HepG2 (cell line): ENCODE data around the gene BABAM1. TPM values are rescaled to one million over a fixed set of nuclear protein-coding genes. Genes with fewer than 3 reads are reported as not detected.
A peak's percentile ranks its signal among the peaks of the same experiment; 100 is the strongest.

ENCODE experiments used
- ATF4 ChIP-seq, 2 experiments: fragments of 450-650 bp in 1 of 2; sonication (generic) in 1 of 2; formaldehyde crosslinking; IDR thresholded peaks; 2 replicates each; pipeline versions ENCODE4 v1.5.0 to v1.8.0; 2020 to 2022; ENCODE audit warnings: mild to moderate bottlenecking in 1 of 2, missing genetic modification reagents in 1 of 2
- BORCS8-MEF2B ChIP-seq: sonication (generic); formaldehyde crosslinking; IDR thresholded peaks from 2 replicates; pipeline ENCODE4 v1.8.0; 2022; ENCODE audit warnings: mild to moderate bottlenecking, missing genetic modification reagents
- CSRNP1 ChIP-seq: sonication (generic); formaldehyde crosslinking; IDR thresholded peaks from 2 replicates; pipeline ENCODE4 v1.8.1; 2023; ENCODE audit warnings: mild to moderate bottlenecking, missing genetic modification reagents
- DR1 ChIP-seq: sonication (generic); formaldehyde crosslinking; IDR thresholded peaks from 2 replicates; pipeline ENCODE4 v1.8.0; 2021; ENCODE audit warnings: mild to moderate bottlenecking, missing genetic modification reagents, inconsistent platforms
- EP300 ChIP-seq, 3 experiments: sonication (generic) in 1 of 3; formaldehyde crosslinking in 1 of 3; IDR thresholded peaks; 2 replicates each; pipeline versions ENCODE4 v1.5.1 to v1.6.1; 2011 to 2020; ENCODE audit warnings: low read depth in 2 of 3, low read length in 2 of 3, borderline replicate concordance in 1 of 3, improper control_type of control experiment in 1 of 3, mild to moderate bottlenecking in 1 of 3, missing genetic modification reagents in 1 of 3, moderate library complexity in 1 of 3
- HNF4G ChIP-seq, 2 experiments: sonication (generic) in 1 of 2; formaldehyde crosslinking in 1 of 2; IDR thresholded peaks; 2 replicates each; pipeline versions ENCODE4 v1.4.0 to v1.6.1; 2011 to 2020; ENCODE audit warnings: borderline replicate concordance in 2 of 2, low read depth in 2 of 2, mild to moderate bottlenecking in 2 of 2, low read length in 1 of 2, missing genetic modification reagents in 1 of 2, moderate library complexity in 1 of 2
- ISL2 ChIP-seq: sonication (generic); formaldehyde crosslinking; IDR thresholded peaks from 2 replicates; pipeline ENCODE4 v1.5.0; 2020; ENCODE audit warnings: missing genetic modification reagents
- MTF2 ChIP-seq: sonication (generic); formaldehyde crosslinking; IDR thresholded peaks from 2 replicates; pipeline ENCODE4 v1.5.0; 2020; ENCODE audit warnings: missing genetic modification reagents, borderline replicate concordance
- NR2F6 ChIP-seq, 2 experiments: IDR thresholded peaks; 2 replicates each; pipeline ENCODE4 v1.6.1; 2016; ENCODE audit warnings: antibody characterized with exemption in 1 of 2, mild to moderate bottlenecking in 1 of 2
- PHF20 ChIP-seq: sonication (generic); formaldehyde crosslinking; IDR thresholded peaks from 2 replicates; pipeline ENCODE4 v1.5.0; 2020; ENCODE audit warnings: mild to moderate bottlenecking, missing genetic modification reagents
- PRMT3 ChIP-seq: sonication (generic); formaldehyde crosslinking; IDR thresholded peaks from 2 replicates; pipeline ENCODE4 v1.8.1; 2022; ENCODE audit warnings: low read depth, mild to moderate bottlenecking, moderate library complexity, missing genetic modification reagents, borderline replicate concordance
- XBP1 ChIP-seq: sonication (generic); formaldehyde crosslinking; IDR thresholded peaks from 2 replicates; pipeline ENCODE4 v1.5.0; 2020; ENCODE audit warnings: missing genetic modification reagents
- ZMAT3 ChIP-seq: sonication (generic); formaldehyde crosslinking; conservative IDR thresholded peaks from 2 replicates; pipeline ENCODE4 v1.7.0; 2021; ENCODE audit warnings: missing genetic modification reagents
- ZMYM3 ChIP-seq: sonication (generic); formaldehyde crosslinking; IDR thresholded peaks from 2 replicates; pipeline ENCODE4 v1.5.1; 2020; ENCODE audit warnings: mild to moderate bottlenecking, missing genetic modification reagents
- ZNF331 ChIP-seq: sonication (generic); formaldehyde crosslinking; IDR thresholded peaks from 2 replicates; pipeline ENCODE4 v1.4.0; 2020; ENCODE audit warnings: missing genetic modification reagents
- ZNF580 ChIP-seq: IDR thresholded peaks from 2 replicates; pipeline ENCODE4 v1.6.1; 2016; ENCODE audit warnings: low read depth, borderline replicate concordance
- ZNF770 ChIP-seq: sonication (generic); formaldehyde crosslinking; IDR thresholded peaks from 2 replicates; pipeline ENCODE4 v1.5.0; 2020; ENCODE audit warnings: mild to moderate bottlenecking, missing genetic modification reagents
- ZNF800 ChIP-seq: sonication (generic); formaldehyde crosslinking; IDR thresholded peaks from 2 replicates; pipeline ENCODE4 v1.4.0; 2020; ENCODE audit warnings: missing genetic modification reagents
- polyA plus RNA-seq, 8 experiments: library from polyadenylated mRNA; depleted of rRNA in 3 of 8; stranded (reverse) in 7 of 8; unstranded in 1 of 8; fragments of >200 nt; fragmentation: Illumina TruSeq in 4 of 8; extraction: Trizol in 4 of 8; gene quantifications; 2 replicates each; pipeline versions ENCODE4 v1.2.1 to v1.2.3, GENCODE V29; 2011 to 2016; ENCODE audit warnings: low read depth in 4 of 8, missing spikeins in 1 of 8, mixed read lengths in 1 of 8; ENCODE audit not compliant: insufficient read depth in 1 of 8
- total RNA-seq, 5 experiments: library from RNA; depleted of rRNA; stranded (reverse); fragments of >200 nt; fragmentation: Illumina TruSeq; extraction: Trizol; gene quantifications; 2 replicates each; pipeline ENCODE4 v1.2.3, GENCODE V29; 2016; ENCODE audit warnings: low read depth in 1 of 5
- TF ChIP-seq, protein P1 (sequence below): sonication (generic); formaldehyde crosslinking; IDR thresholded peaks from 2 replicates; pipeline ENCODE4 v1.5.0; 2020; ENCODE audit warnings: missing genetic modification reagents, mild to moderate bottlenecking, borderline replicate concordance

BABAM1 gene
- total and polyA plus RNA-seq, 2 of the 13 experiments (the other 11 are each of a cell fraction or from before 2014, with no cell fraction given) = 70.0 to 82.0 TPM

DNA sequence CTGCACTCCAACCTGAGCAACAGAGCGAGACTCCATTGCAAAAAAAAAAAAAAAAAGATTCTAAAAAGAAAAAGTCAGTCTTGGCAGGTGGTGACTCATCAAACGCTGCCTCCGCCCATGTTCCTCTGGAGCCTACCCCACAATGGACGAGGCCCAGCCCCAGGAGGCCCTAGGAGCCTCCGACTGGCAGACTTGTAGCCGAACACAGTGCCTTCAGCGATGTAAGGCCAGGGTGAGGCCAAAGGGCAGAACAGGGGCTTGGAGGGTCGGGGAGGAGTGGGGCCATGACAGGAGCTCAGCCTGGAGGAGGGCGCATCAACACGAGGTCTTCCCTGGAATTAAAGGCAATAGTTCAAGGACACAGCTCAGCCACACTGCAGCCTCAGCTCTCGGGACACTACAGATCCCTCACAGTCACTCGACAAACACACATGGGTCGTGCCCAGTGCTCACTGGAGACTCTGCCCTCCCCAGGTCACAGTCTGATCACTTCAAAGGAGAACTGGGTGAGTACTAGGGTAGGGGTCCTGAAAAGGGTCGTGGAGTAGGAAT lies 47.0 kb upstream of the BABAM1 start (continued):
- TF ChIP-seq ATF4 (CRISPR knock-in tag; IDR thresholded peaks at IDR 0.05) = no peak
- TF ChIP-seq ZNF770 = peak; percentile 42; the same call in 1 of the 2 replicates
- TF ChIP-seq PRMT3 = no peak
- no peak for TF ChIP-seq NR2F6 (IDR thresholded peaks at IDR 0.05)
- TF ChIP-seq NR2F6 (CRISPR knock-in tag; IDR thresholded peaks at IDR 0.05) = peak; percentile 35; the same call in 1 of the 2 replicates
- TF ChIP-seq ZMYM3 = peak; percentile 77
- no peak for TF ChIP-seq MTF2 (CRISPR knock-in tag)
- no peak for TF ChIP-seq ZNF580
- TF ChIP-seq EP300 (IDR thresholded peaks at IDR 0.05; ENCODE audit: low read depth in 2 of 2, low read length in 2 of 2) = no peak
- 0 out of 2 replicates have a peak, but pooled peaks have one; percentile 11 for TF ChIP-seq EP300 (CRISPR knock-in tag; IDR thresholded peaks at IDR 0.05; ENCODE audit: borderline replicate concordance)
- TF ChIP-seq HNF4G (IDR thresholded peaks at IDR 0.05; ENCODE audit: borderline replicate concordance, low read depth, low read length) = no peak
- no peak for TF ChIP-seq HNF4G (CRISPR knock-in tag; IDR thresholded peaks at IDR 0.05; ENCODE audit: borderline replicate concordance, low read depth)
- no peak for TF ChIP-seq ZMAT3
- TF ChIP-seq DR1 (CRISPR knock-in tag) = no peak
- TF ChIP-seq PHF20 = no peak
- TF ChIP-seq, protein P1, sequence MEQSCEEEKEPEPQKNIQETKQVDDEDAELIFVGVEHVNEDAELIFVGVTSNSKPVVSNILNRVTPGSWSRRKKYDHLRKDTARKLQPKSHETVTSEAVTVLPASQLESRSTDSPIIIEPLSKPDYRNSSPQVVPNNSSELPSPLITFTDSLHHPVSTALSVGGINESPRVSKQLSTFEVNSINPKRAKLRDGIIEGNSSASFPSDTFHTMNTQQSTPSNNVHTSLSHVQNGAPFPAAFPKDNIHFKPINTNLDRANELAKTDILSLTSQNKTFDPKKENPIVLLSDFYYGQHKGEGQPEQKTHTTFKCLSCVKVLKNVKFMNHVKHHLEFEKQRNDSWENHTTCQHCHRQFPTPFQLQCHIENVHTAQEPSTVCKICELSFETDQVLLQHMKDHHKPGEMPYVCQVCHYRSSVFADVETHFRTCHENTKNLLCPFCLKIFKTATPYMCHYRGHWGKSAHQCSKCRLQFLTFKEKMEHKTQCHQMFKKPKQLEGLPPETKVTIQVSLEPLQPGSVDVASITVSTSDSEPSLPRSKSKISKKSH (CRISPR knock-in tag) = peak; percentile 33; the same call in 1 of the 2 replicates
- no peak for TF ChIP-seq ISL2
- no peak for TF ChIP-seq ZNF800 (CRISPR knock-in tag)
- no peak for TF ChIP-seq XBP1 (CRISPR knock-in tag)
- TF ChIP-seq ZNF331 (CRISPR knock-in tag) = 0 out of 2 replicates have a peak, but pooled peaks have one; percentile 15
- no peak for TF ChIP-seq CSRNP1
- TF ChIP-seq BORCS8-MEF2B (CRISPR knock-in tag) = 0 out of 2 replicates have a peak, but pooled peaks have one; percentile 16
